Measurements from ENCODE around the gene POU3F3.

DNA sequence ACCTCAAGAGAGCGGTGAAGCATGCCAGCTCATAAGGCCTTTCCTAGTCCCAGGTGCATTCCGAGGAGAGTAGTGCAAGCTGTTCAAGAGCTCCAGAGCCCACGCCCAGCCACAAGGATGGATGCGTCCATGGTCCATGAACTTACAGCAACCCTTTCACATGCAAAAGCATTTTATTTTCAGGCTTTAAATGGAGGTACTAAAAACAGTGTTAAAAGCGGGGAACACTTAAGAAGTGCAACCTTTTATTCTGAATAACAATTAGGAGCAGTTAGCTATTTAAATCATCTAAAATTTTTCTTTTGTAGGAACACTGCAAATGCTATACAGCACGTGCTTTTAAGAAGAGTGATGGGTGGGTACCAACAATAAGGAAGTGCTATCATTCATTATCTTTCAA lies 33.8 kb downstream of the POU3F3 start:
- TF ChIP-seq, protein P1, sequence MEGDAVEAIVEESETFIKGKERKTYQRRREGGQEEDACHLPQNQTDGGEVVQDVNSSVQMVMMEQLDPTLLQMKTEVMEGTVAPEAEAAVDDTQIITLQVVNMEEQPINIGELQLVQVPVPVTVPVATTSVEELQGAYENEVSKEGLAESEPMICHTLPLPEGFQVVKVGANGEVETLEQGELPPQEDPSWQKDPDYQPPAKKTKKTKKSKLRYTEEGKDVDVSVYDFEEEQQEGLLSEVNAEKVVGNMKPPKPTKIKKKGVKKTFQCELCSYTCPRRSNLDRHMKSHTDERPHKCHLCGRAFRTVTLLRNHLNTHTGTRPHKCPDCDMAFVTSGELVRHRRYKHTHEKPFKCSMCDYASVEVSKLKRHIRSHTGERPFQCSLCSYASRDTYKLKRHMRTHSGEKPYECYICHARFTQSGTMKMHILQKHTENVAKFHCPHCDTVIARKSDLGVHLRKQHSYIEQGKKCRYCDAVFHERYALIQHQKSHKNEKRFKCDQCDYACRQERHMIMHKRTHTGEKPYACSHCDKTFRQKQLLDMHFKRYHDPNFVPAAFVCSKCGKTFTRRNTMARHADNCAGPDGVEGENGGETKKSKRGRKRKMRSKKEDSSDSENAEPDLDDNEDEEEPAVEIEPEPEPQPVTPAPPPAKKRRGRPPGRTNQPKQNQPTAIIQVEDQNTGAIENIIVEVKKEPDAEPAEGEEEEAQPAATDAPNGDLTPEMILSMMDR (IDR thresholded peaks at IDR 0.05; ENCODE audit: low read depth, low read length), result no peak
- TF ChIP-seq, protein P2, sequence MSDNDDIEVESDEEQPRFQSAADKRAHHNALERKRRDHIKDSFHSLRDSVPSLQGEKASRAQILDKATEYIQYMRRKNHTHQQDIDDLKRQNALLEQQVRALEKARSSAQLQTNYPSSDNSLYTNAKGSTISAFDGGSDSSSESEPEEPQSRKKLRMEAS (IDR thresholded peaks at IDR 0.05; ENCODE audit: low read depth, low read length), result no peak
- TF ChIP-seq POLR2A (IDR thresholded peaks at IDR 0.05; ENCODE audit: extremely low read depth, insufficient read length), result no peak
